Tibial nerve (tissue), 4 donors: ENCODE results near the gene PRKCG. TPM values are rescaled to one million over a fixed set of nuclear protein-coding genes. Genes with fewer than 3 reads are reported as not detected.

Experiments used
- DNase-seq, 2 donors: peaks; one replicate each; pipeline ENCODE4 v3.0.0-alpha.2; 2019; ENCODE audit warnings: low spot score in 2 of 2
- H3K27ac ChIP-seq, 4 donors: fragments of 200-600 bp; sonication (generic) in 3 of 4; one replicate each; pipeline ENCODE4 v1.5.1; 2017 to 2019; ENCODE audit warnings: mild to moderate bottlenecking in 1 of 4
- H3K27me3 ChIP-seq, 2 donors: fragments of 200-600 bp; sonication (generic) in 1 of 2; one replicate each; pipeline versions ENCODE4 v1.5.1 to v1.6.0; 2017 to 2019
- H3K36me3 ChIP-seq, 3 donors: fragments of 200-600 bp; sonication (generic); one replicate each; pipeline ENCODE4 v1.5.1; 2018 to 2019
- H3K4me1 ChIP-seq, 4 donors: fragments of 200-600 bp; sonication (generic) in 3 of 4; one replicate each; pipeline ENCODE4 v1.5.1; 2017 to 2019
- H3K4me3 ChIP-seq, 4 donors: fragments of 200-600 bp; sonication (generic) in 3 of 4; one replicate each; pipeline ENCODE4 v1.5.1; 2017 to 2019; ENCODE audit warnings: mild to moderate bottlenecking in 1 of 4, moderate library complexity in 1 of 4
- H3K9me3 ChIP-seq, 4 donors: fragments of 200-600 bp; sonication (generic) in 3 of 4; one replicate each; pipeline ENCODE4 v1.5.1; 2017 to 2019
- CTCF ChIP-seq, 5 experiments: fragments of 200-600 bp in 3 of 5; fragments of 450-650 bp in 2 of 5; sonication (generic) in 3 of 5; IDR thresholded peaks; one replicate each; pipeline ENCODE4 v1.5.1; 2016 to 2019; ENCODE audit warnings: antibody characterized with exemption in 5 of 5, mild to moderate bottlenecking in 3 of 5, moderate library complexity in 2 of 5
- EP300 ChIP-seq, 2 donors: sonication (generic); formaldehyde crosslinking; IDR thresholded peaks; one replicate each; pipeline ENCODE4 v1.6.1; 2017; ENCODE audit warnings: antibody characterized with exemption in 2 of 2, mild to moderate bottlenecking in 1 of 2
- POLR2A ChIP-seq, 2 donors: fragments of 450-650 bp; IDR thresholded peaks; one replicate each; pipeline ENCODE4 v1.6.1; 2017; ENCODE audit warnings: antibody characterized with exemption in 2 of 2, mild to moderate bottlenecking in 2 of 2, moderate library complexity in 2 of 2
- WGBS, 2 donors: methylation state at CpG; one replicate each; pipeline ENCODE4 v1.1.5; 2018; 5-methylcytosine and 5-hydroxymethylcytosine counted together
- total RNA-seq, 4 donors: library from RNA; depleted of rRNA; stranded (reverse); fragments of >200 nt; gene quantifications; one replicate each; pipeline ENCODE4 v1.1.0, GENCODE V29; 2016

Gene PRKCG
- total RNA-seq, 4 donors from 2014 or later: not detected

DNA sequence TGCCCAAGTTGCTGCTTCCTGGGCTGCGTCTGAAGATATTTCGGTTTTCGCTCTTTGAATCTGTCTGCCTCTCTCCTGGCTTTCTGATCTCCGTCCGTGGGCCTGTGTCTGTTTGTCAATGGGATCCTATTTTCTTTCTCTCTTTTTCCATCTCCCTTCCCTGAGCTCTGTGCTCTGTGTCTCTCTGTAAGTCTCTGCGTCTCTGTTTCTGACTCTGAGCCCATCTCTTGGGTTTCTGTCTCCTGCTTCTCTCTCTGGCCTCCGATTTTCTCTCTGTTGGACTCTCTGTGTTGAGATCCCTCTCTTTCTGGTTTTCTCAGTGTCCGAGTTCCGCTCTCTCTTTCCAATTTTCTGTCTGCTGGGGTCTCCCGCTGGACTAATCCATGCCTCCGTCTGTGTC, 1.7 kb downstream of the PRKCG start:
- peaks cover 3 to 79% of the 10 kb centered on the region in 2 donors for H3K27me3 ChIP-seq
- H3K4me3 ChIP-seq: no peak overlapping the region
- peaks cover 0 to 43% (median 12%) of the 10 kb centered on the region in 4 donors for H3K4me1 ChIP-seq
- TF ChIP-seq EP300 (IDR thresholded peaks at IDR 0.05) (no peak), POLR2A (IDR thresholded peaks at IDR 0.05) (no peak), CTCF (IDR thresholded peaks at IDR 0.05) (no peak)
- DNase-seq: no peak
- H3K36me3 ChIP-seq: no peaks in the 10 kb centered on the region
- no peaks in the 10 kb centered on the region for H3K9me3 ChIP-seq
- 9% methylated on average over 11 of the region's 11 CpGs for WGBS, 2 donors
- H3K27ac ChIP-seq: no peak overlapping the region

- Histone ChIP-seq H3K9me3 (no peaks in the 10 kb centered on the region), H3K4me1 (peaks cover 0 to 37% (median 9%) of the 10 kb centered on the region in 4 donors), H3K4me3 (no peak overlapping the region), H3K27me3 (peaks cover 3 to 78% of the 10 kb centered on the region in 2 donors), H3K27ac (no peak overlapping the region), H3K36me3 (no peaks in the 10 kb centered on the region)
- TF ChIP-seq POLR2A (IDR thresholded peaks at IDR 0.05) (no peak), CTCF (IDR thresholded peaks at IDR 0.05) (no peak), EP300 (IDR thresholded peaks at IDR 0.05) (no peak)
- no peak for DNase-seq
- 24 to 25% methylated on average over 12 of the region's 12 CpGs for WGBS, 2 donors
These were observed 2.3 kb downstream of the PRKCG start for GRCh38 chr19:53884256-53884655.

DNA sequence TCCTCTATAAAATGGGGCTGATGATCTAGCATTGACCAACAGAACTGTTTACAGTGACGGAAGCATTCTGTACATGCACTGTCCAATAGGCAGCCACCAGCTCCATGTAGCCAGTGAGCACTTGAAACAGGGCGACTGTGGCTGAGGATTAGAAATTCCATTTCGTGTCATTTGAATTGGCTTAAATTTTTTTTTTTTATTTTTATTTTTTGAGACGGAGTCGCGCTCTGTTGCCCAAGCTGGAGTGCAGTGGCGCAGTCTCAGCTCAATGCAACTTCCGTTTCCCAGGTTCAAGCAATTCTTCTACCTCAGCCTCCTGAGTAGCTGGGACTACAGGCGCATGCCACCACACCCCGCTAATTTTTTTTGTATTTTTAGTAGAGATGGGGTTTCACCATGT, 3.0 kb downstream of the PRKCG start:
- 92% methylated on average over 10 of the region's 10 CpGs for WGBS, 2 donors
- no peak overlapping the region for H3K4me3 ChIP-seq
- no peaks in the 10 kb centered on the region for H3K9me3 ChIP-seq
- H3K4me1 ChIP-seq: peaks cover 0 to 36% (median 7%) of the 10 kb centered on the region in 4 donors
- DNase-seq: no peak
- TF ChIP-seq EP300 (IDR thresholded peaks at IDR 0.05): no peak
- TF ChIP-seq POLR2A (IDR thresholded peaks at IDR 0.05): no peak
- TF ChIP-seq CTCF (IDR thresholded peaks at IDR 0.05): no peak
- no peak overlapping the region for H3K27ac ChIP-seq
- H3K36me3 ChIP-seq: no peaks in the 10 kb centered on the region
- H3K27me3 ChIP-seq: peaks cover 3 to 78% of the 10 kb centered on the region in 2 donors

- Histone ChIP-seq H3K27ac (no peak overlapping the region), H3K27me3 (peaks cover 0 to 73% of the 10 kb centered on the region in 2 donors), H3K9me3 (no peaks in the 10 kb centered on the region), H3K4me3 (no peak overlapping the region), H3K4me1 (peaks cover 0 to 6% (median 0%) of the 10 kb centered on the region in 4 donors), H3K36me3 (no peaks in the 10 kb centered on the region)
- TF ChIP-seq POLR2A (IDR thresholded peaks at IDR 0.05): no peak
- 59 to 74% methylated on average over 23 of the region's 23 CpGs for WGBS, 2 donors
- no peak for DNase-seq
These were observed 10.4 kb downstream of the PRKCG start for GRCh38 chr19:53892301-53892980.

DNA sequence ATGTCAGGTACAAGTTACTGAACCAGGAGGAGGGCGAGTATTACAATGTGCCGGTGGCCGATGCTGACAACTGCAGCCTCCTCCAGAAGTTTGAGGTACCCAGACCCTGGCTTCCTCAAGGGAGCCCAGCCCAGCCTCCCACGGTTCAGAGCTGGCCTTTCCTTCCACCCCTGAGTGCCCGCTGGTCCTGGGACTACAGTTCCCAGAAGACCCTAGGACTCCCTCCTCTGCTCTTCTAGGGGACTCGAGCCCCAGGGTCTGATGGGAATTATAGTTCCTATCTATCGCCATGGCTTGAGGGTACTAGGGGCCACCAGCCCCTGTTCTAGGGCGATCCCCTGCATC, 11.0 kb downstream of the PRKCG start:
- TF ChIP-seq POLR2A (IDR thresholded peaks at IDR 0.05) (no peak), CTCF (IDR thresholded peaks at IDR 0.05) (no peak), EP300 (IDR thresholded peaks at IDR 0.05) (no peak)
- Histone ChIP-seq H3K4me3 (no peak overlapping the region), H3K4me1 (peaks cover 0 to 6% (median 0%) of the 10 kb centered on the region in 4 donors), H3K9me3 (no peaks in the 10 kb centered on the region), H3K36me3 (no peaks in the 10 kb centered on the region), H3K27me3 (peaks cover 0 to 78% of the 10 kb centered on the region in 2 donors), H3K27ac (no peak overlapping the region)
- no peak for DNase-seq
- WGBS, 2 donors: 54 to 62% methylated on average over 8 of the region's 8 CpGs
